SHP77 (cell line): ENCODE data around the gene RFTN1.
A peak's percentile ranks its signal among the peaks of the same experiment; 100 is the strongest.

Experiments used
- DNase-seq, 2 experiments: peaks; one replicate each; lab custom pipeline; 2025; lab: John Stamatoyannopoulos, UW

RFTN1 gene

GRCh38 chr3:16378415-16378814 is 135.1 kb downstream of the RFTN1 start:
- no peak for DNase-seq

GRCh38 chr3:16377847-16378302 is 135.6 kb downstream of the RFTN1 start:
- DNase-seq = no peak

GRCh38 chr3:16377196-16377595 is 136.3 kb downstream of the RFTN1 start:
- peak; percentile 13 to 49 for DNase-seq

- DNase-seq = no peak
These were observed 137.6 kb downstream of the RFTN1 start for GRCh38 chr3:16375891-16376290.

- no peak for DNase-seq
These were observed 138.6 kb downstream of the RFTN1 start for GRCh38 chr3:16374935-16375245.

GRCh38 chr3:16374047-16374934 is 139.2 kb downstream of the RFTN1 start:
- no peak for DNase-seq

- no peak for DNase-seq
These were observed 140.1 kb downstream of the RFTN1 start for GRCh38 chr3:16373341-16373946.

- DNase-seq = no peak
These were observed 140.9 kb downstream of the RFTN1 start for GRCh38 chr3:16372362-16373292.

GRCh38 chr3:16370872-16371740 is 142.4 kb downstream of the RFTN1 start:
- DNase-seq = peak in 1 of 2 experiments; percentile 38

- DNase-seq = no peak
These were observed 143.0 kb downstream of the RFTN1 start for GRCh38 chr3:16370503-16370871.

GRCh38 chr3:16369885-16370284 is 143.6 kb downstream of the RFTN1 start:
- no peak for DNase-seq

GRCh38 chr3:16369276-16369675 is 144.2 kb downstream of the RFTN1 start:
- DNase-seq = no peak

GRCh38 chr3:16366581-16366980 is 146.9 kb downstream of the RFTN1 start:
- no peak for DNase-seq

GRCh38 chr3:16365491-16366128 is 147.9 kb downstream of the RFTN1 start:
- DNase-seq = no peak

GRCh38 chr3:16364963-16365362 is 148.5 kb downstream of the RFTN1 start:
- no peak for DNase-seq

GRCh38 chr3:16364323-16364722 is 149.2 kb downstream of the RFTN1 start:
- no peak for DNase-seq

- no peak for DNase-seq
These were observed 149.9 kb downstream of the RFTN1 start for GRCh38 chr3:16363636-16364035.

- DNase-seq = no peak
These were observed 150.7 kb downstream of the RFTN1 start for GRCh38 chr3:16362770-16363169.

GRCh38 chr3:16361087-16361486 is 152.4 kb downstream of the RFTN1 start:
- DNase-seq = no peak

- DNase-seq = no peak
These were observed 154.2 kb downstream of the RFTN1 start for GRCh38 chr3:16359331-16359730.

GRCh38 chr3:16358336-16358735 is 155.2 kb downstream of the RFTN1 start:
- DNase-seq = no peak
